ENCODE results near the gene MALSU1. TPM values are rescaled to one million over a fixed set of nuclear protein-coding genes. Genes with fewer than 3 reads are reported as not detected.

Gene MALSU1
- total RNA-seq, 1 experiment from 2014 or later, result 95.5 TPM

DNA sequence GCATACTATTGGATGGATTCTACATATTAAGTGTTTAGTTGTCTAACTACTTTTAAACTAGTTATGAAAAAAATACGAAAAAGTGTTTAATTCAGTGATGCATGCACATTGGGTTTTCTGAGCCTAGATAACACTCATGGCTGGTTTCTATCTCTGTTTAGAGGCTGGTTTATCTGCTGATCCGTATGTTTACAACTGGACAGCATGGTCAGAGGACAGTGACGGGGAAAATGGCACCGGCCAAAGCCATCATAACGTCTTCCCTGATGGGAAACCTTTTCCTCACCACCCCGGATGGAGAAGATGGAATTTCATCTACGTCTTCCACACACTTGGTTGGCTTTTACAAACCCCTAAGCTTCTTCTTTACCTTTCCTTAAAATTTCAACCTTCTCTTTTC lies 42.4 kb upstream of the MALSU1 start:
- H3K9me3 Mint-ChIP-seq (ENCODE audit: unreplicated experiment), result peaks cover 7% of the 10 kb centered on the region
- no peaks in the 10 kb centered on the region for H3K4me1 ChIP-seq
- H3K27me3 Mint-ChIP-seq (ENCODE audit: insufficient read depth, unreplicated experiment), result peaks cover 4% of the 10 kb centered on the region
- TF ChIP-seq, protein P1, sequence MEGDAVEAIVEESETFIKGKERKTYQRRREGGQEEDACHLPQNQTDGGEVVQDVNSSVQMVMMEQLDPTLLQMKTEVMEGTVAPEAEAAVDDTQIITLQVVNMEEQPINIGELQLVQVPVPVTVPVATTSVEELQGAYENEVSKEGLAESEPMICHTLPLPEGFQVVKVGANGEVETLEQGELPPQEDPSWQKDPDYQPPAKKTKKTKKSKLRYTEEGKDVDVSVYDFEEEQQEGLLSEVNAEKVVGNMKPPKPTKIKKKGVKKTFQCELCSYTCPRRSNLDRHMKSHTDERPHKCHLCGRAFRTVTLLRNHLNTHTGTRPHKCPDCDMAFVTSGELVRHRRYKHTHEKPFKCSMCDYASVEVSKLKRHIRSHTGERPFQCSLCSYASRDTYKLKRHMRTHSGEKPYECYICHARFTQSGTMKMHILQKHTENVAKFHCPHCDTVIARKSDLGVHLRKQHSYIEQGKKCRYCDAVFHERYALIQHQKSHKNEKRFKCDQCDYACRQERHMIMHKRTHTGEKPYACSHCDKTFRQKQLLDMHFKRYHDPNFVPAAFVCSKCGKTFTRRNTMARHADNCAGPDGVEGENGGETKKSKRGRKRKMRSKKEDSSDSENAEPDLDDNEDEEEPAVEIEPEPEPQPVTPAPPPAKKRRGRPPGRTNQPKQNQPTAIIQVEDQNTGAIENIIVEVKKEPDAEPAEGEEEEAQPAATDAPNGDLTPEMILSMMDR (IDR thresholded peaks at IDR 0.05; ENCODE audit: insufficient read depth in 1 of 2, low read depth in 1 of 2, low read length in 1 of 2, severe bottlenecking in 1 of 2, unreplicated experiment in 1 of 2), result no peak
- H3K4me3 Mint-ChIP-seq (ENCODE audit: unreplicated experiment), result no peak overlapping the region
- H3K4me1 Mint-ChIP-seq (ENCODE audit: low read depth, unreplicated experiment), result peaks cover 7% of the 10 kb centered on the region
- no peaks in the 10 kb centered on the region for H3K9me3 ChIP-seq
- H3K36me3 ChIP-seq (ENCODE audit: control insufficient read depth, insufficient read depth, low read length), result no peaks in the 10 kb centered on the region
- DNase-seq, result no peak
- no peaks in the 10 kb centered on the region for H3K36me3 Mint-ChIP-seq (ENCODE audit: insufficient read depth, unreplicated experiment)
- intact Hi-C loops (cut with micrococcal nuclease; ENCODE audit: unreplicated experiment), result no loop called here
- no peak overlapping the region for H3K27ac Mint-ChIP-seq (ENCODE audit: unreplicated experiment)
- no peak overlapping the region for H3K4me3 ChIP-seq (ENCODE audit: low read depth, low read length)
- no TSS peak for BruUV-seq (replicated peaks)
- POLR2A ChIA-PET, result no interaction called here
- no peaks in the 10 kb centered on the region for H3K27me3 ChIP-seq (replicated peaks; ENCODE audit: control insufficient read depth, insufficient read depth, low read length)
- CTCF ChIA-PET, result no interaction called here

DNA sequence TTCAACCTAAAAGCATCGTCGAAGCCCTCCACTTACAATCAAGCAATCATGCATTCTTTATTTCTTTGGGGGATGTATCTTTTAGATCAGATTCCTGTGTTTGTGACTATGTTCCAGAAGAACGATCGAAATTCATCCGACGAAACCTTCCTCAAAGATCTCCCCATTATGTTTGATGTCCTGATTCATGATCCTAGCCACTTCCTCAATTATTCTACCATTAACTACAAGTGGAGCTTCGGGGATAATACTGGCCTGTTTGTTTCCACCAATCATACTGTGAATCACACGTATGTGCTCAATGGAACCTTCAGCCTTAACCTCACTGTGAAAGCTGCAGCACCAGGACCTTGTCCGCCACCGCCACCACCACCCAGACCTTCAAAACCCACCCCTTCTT lies 38.8 kb upstream of the MALSU1 start:
- H3K36me3 ChIP-seq (ENCODE audit: control insufficient read depth, insufficient read depth, low read length), result no peaks in the 10 kb centered on the region
- Mint-ChIP-seq H3K27me3 (ENCODE audit: insufficient read depth, unreplicated experiment) (no peaks in the 10 kb centered on the region), H3K4me3 (ENCODE audit: unreplicated experiment) (no peak overlapping the region), H3K9me3 (ENCODE audit: unreplicated experiment) (no peaks in the 10 kb centered on the region), H3K4me1 (ENCODE audit: low read depth, unreplicated experiment) (peaks cover 7% of the 10 kb centered on the region), H3K27ac (ENCODE audit: unreplicated experiment) (no peak overlapping the region), H3K36me3 (ENCODE audit: insufficient read depth, unreplicated experiment) (no peaks in the 10 kb centered on the region)
- CTCF ChIA-PET, result interaction anchor here (0.6 kb wide), 1 partner anchor 286 kb away, joined by 3 read pairs; no protein-coding TSS in a partner anchor
- no TSS peak for BruUV-seq (replicated peaks)
- POLR2A ChIA-PET, result no interaction called here
- no peaks in the 10 kb centered on the region for H3K4me1 ChIP-seq
- TF ChIP-seq, protein P1 (IDR thresholded peaks at IDR 0.05; ENCODE audit: insufficient read depth in 1 of 2, low read depth in 1 of 2, low read length in 1 of 2, severe bottlenecking in 1 of 2, unreplicated experiment in 1 of 2), result no peak
- DNase-seq, result no peak
- intact Hi-C loops (cut with micrococcal nuclease; ENCODE audit: unreplicated experiment), result loop anchor here (5.0 kb wide), 1 partner anchor 73 kb away; no protein-coding TSS in a partner anchor
- H3K4me3 ChIP-seq (ENCODE audit: low read depth, low read length), result no peak overlapping the region
- H3K9me3 ChIP-seq, result no peaks in the 10 kb centered on the region
- H3K27me3 ChIP-seq (replicated peaks; ENCODE audit: control insufficient read depth, insufficient read depth, low read length), result no peaks in the 10 kb centered on the region

DNA sequence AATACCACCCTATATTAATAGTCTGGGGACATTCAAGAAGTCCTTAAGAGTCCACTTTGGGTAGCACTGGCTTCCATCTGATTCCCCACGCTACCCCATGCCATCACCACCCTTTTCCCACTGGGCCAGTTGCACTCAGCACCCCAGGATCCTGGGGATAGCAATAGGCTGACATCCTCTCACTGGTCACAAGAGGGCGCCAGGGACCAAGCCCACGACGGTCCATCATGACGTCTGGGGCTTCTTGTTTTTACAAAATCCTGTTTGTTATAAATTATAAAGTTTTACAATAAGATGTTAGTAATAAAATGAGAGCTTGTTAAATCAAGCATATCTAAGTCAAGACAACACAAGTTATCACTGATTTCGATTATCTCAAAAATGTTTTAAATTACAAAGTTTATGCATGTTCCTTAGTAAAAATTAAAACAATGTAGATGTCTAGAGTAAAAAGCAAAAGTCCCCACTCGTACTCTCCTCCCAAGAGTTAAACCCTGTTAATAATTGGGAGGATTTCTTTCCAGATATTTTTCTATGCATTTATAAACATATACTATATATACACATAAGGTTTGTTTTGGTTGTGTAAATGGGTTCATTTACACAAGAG lies 37.2 kb upstream of the MALSU1 start:
- TF ChIP-seq, protein P1 (IDR thresholded peaks at IDR 0.05; ENCODE audit: insufficient read depth in 1 of 2, low read depth in 1 of 2, low read length in 1 of 2, severe bottlenecking in 1 of 2, unreplicated experiment in 1 of 2), result peak; percentile 85 to 93
- intact Hi-C loops (cut with micrococcal nuclease; ENCODE audit: unreplicated experiment), result loop anchor here (1.0 to 5.0 kb wide), 3 partner anchors 11 to 283 kb away; no protein-coding TSS in a partner anchor
- Mint-ChIP-seq H3K36me3 (ENCODE audit: insufficient read depth, unreplicated experiment) (no peaks in the 10 kb centered on the region), H3K27me3 (ENCODE audit: insufficient read depth, unreplicated experiment) (no peaks in the 10 kb centered on the region), H3K4me1 (ENCODE audit: low read depth, unreplicated experiment) (peaks cover 7% of the 10 kb centered on the region), H3K9me3 (ENCODE audit: unreplicated experiment) (no peaks in the 10 kb centered on the region), H3K27ac (ENCODE audit: unreplicated experiment) (no peak overlapping the region), H3K4me3 (ENCODE audit: unreplicated experiment) (no peak overlapping the region)
- no peak overlapping the region for H3K4me3 ChIP-seq (ENCODE audit: low read depth, low read length)
- no peaks in the 10 kb centered on the region for H3K4me1 ChIP-seq
- ChIA-PET POLR2A (no interaction called here), CTCF (interaction anchor here (0.6 to 2.9 kb wide), 3 partner anchors 11 to 285 kb away, joined by 3 to 20 read pairs (median 3); no protein-coding TSS in a partner anchor)
- H3K36me3 ChIP-seq (ENCODE audit: control insufficient read depth, insufficient read depth, low read length), result no peaks in the 10 kb centered on the region
- no peaks in the 10 kb centered on the region for H3K27me3 ChIP-seq (replicated peaks; ENCODE audit: control insufficient read depth, insufficient read depth, low read length)
- no peaks in the 10 kb centered on the region for H3K9me3 ChIP-seq
- peak; percentile 62 to 77 for DNase-seq
- BruUV-seq (replicated peaks), result no TSS peak

All from Caco-2 (cell line).